SU-DHL-6 (cell line): Measurements from ENCODE around the gene ARL13B.

ENCODE experiments used
- EZH2phosphoT487 ChIP-seq: fragments of 200-600 bp; sonication (generic), shearing (Covaris generic); conservative IDR thresholded peaks from 2 replicates; pipeline ENCODE4 v1.6.1; 2018; ENCODE audit warnings: mild to moderate bottlenecking, antibody characterized with exemption, low read length, moderate library complexity, mixed read lengths
- TF ChIP-seq, protein P1 (sequence below): fragments of 200-600 bp; sonication (generic); IDR thresholded peaks from one replicate; pipeline ENCODE4 v1.5.1; 2017; ENCODE audit warnings: antibody characterized with exemption, mild to moderate bottlenecking, low read length, moderate library complexity; ENCODE audit not compliant: insufficient read depth, poor library complexity, severe bottlenecking

GRCh38 chr3:94099311-94099710, 119.4 kb downstream of the ARL13B start:
- no peak for TF ChIP-seq EZH2phosphoT487
- TF ChIP-seq, protein P1, sequence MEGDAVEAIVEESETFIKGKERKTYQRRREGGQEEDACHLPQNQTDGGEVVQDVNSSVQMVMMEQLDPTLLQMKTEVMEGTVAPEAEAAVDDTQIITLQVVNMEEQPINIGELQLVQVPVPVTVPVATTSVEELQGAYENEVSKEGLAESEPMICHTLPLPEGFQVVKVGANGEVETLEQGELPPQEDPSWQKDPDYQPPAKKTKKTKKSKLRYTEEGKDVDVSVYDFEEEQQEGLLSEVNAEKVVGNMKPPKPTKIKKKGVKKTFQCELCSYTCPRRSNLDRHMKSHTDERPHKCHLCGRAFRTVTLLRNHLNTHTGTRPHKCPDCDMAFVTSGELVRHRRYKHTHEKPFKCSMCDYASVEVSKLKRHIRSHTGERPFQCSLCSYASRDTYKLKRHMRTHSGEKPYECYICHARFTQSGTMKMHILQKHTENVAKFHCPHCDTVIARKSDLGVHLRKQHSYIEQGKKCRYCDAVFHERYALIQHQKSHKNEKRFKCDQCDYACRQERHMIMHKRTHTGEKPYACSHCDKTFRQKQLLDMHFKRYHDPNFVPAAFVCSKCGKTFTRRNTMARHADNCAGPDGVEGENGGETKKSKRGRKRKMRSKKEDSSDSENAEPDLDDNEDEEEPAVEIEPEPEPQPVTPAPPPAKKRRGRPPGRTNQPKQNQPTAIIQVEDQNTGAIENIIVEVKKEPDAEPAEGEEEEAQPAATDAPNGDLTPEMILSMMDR: no peak
